Peyer's patch (tissue), 4 donors: ENCODE data around the gene ASB15. TPM values are rescaled to one million over a fixed set of nuclear protein-coding genes. Genes with fewer than 3 reads are reported as not detected.
"Not testable (repeated sequence)": the region's sequence is repeated elsewhere in the genome, so short reads cannot be mapped to it uniquely, and the experiment has no call there.

Experiments
- DNase-seq, 3 donors: peaks; one replicate each; pipeline ENCODE4 v3.0.0-alpha.2; 2017 to 2019
- H3K27ac ChIP-seq, 4 donors: fragments of 200-600 bp; sonication (generic); one replicate each; pipeline ENCODE4 v1.5.1; 2016 to 2019
- H3K27me3 ChIP-seq, 2 donors: fragments of 200-600 bp; sonication (generic); one replicate each; pipeline ENCODE4 v1.5.1; 2019
- H3K36me3 ChIP-seq, 3 donors: fragments of 200-600 bp; sonication (generic); one replicate each; pipeline ENCODE4 v1.5.1; 2016 to 2019
- H3K4me1 ChIP-seq, 4 donors: fragments of 200-600 bp; sonication (generic); one replicate each; pipeline ENCODE4 v1.5.1; 2016 to 2019
- H3K4me3 ChIP-seq, 4 donors: fragments of 200-600 bp; sonication (generic); 1 replicate in 3 of 4; 2 replicates in 1 of 4; pipeline ENCODE4 v1.5.1; 2016 to 2019; ENCODE audit warnings: mild to moderate bottlenecking in 1 of 4
- H3K9me3 ChIP-seq, 4 donors: fragments of 200-600 bp; sonication (generic); one replicate each; pipeline ENCODE4 v1.5.1; 2016 to 2019; ENCODE audit warnings: mild to moderate bottlenecking in 1 of 4
- CTCF ChIP-seq, 6 experiments: fragments of 450-650 bp in 4 of 6; fragments of 200-600 bp in 2 of 6; sonication (generic) in 1 of 6; IDR thresholded peaks; one replicate each; pipeline ENCODE4 v1.5.1; 2017 to 2019; ENCODE audit warnings: antibody characterized with exemption in 6 of 6, mild to moderate bottlenecking in 3 of 6, moderate library complexity in 1 of 6
- POLR2A ChIP-seq, 2 donors: fragments of 450-650 bp; IDR thresholded peaks; one replicate each; pipeline ENCODE4 v1.5.1; 2017; ENCODE audit warnings: antibody characterized with exemption in 2 of 2, mild to moderate bottlenecking in 2 of 2, moderate library complexity in 2 of 2
- total RNA-seq, 4 donors: library from RNA; depleted of rRNA; stranded (reverse); fragments of >200 nt; gene quantifications; one replicate each; pipeline ENCODE4 v1.1.0, GENCODE V29; 2016

The ASB15 gene
- not detected for total RNA-seq

- H3K4me1 ChIP-seq, result no peaks in the 10 kb centered on the region
- no peaks in the 10 kb centered on the region for H3K27me3 ChIP-seq
- TF ChIP-seq CTCF (IDR thresholded peaks at IDR 0.05) (no peak), POLR2A (IDR thresholded peaks at IDR 0.05) (no peak)
- no peak for DNase-seq
- H3K4me3 ChIP-seq, result no peak within 1 kb of the TSS
- H3K9me3 ChIP-seq, result no peaks in the 10 kb centered on the region
- no peak within 1 kb of the TSS for H3K27ac ChIP-seq
- no peaks in the 10 kb centered on the region for H3K36me3 ChIP-seq
These were observed at the start of gene ASB15 for GRCh38 chr7:123601530-123601929. ASB15 (plus strand) TSS chr7:123601821; CDS start chr7:123614503, 12,682 bp downstream.

- H3K4me3 ChIP-seq, H3K27me3 ChIP-seq, H3K27ac ChIP-seq, DNase-seq, H3K9me3 ChIP-seq: not testable (repeated sequence)
- peaks cover 0 to 34% (median 0%) of the 10 kb centered on the region in 3 donors for H3K36me3 ChIP-seq
- peaks cover 0 to 24% (median 7%) of the 10 kb centered on the region in 4 donors for H3K4me1 ChIP-seq
These were observed 49.5 kb upstream of the ASB15 start for GRCh38 chr7:123552134-123552533.

GRCh38 chr7:123552641-123553040, 49.0 kb upstream of the ASB15 start:
- no peaks in the 10 kb centered on the region for H3K27me3 ChIP-seq
- no peak for DNase-seq
- H3K4me3 ChIP-seq, result no peak overlapping the region
- H3K27ac ChIP-seq, result no peak overlapping the region
- TF ChIP-seq CTCF (IDR thresholded peaks at IDR 0.05), result no peak
- no peak for TF ChIP-seq POLR2A (IDR thresholded peaks at IDR 0.05)
- peaks cover 0 to 34% (median 0%) of the 10 kb centered on the region in 3 donors for H3K36me3 ChIP-seq
- peaks cover 0 to 24% (median 7%) of the 10 kb centered on the region in 4 donors for H3K4me1 ChIP-seq
- H3K9me3 ChIP-seq, result no peaks in the 10 kb centered on the region

GRCh38 chr7:123553159-123553558, 48.5 kb upstream of the ASB15 start:
- no peak overlapping the region for H3K27ac ChIP-seq

GRCh38 chr7:123555484-123555883, 46.1 kb upstream of the ASB15 start:
- no peak overlapping the region for H3K27ac ChIP-seq
- DNase-seq, result no peak
- peaks cover 0 to 12% (median 0%) of the 10 kb centered on the region in 3 donors for H3K36me3 ChIP-seq
- TF ChIP-seq CTCF (IDR thresholded peaks at IDR 0.05), result no peak
- no peak for TF ChIP-seq POLR2A (IDR thresholded peaks at IDR 0.05)
- peaks cover 0 to 24% (median 7%) of the 10 kb centered on the region in 4 donors for H3K4me1 ChIP-seq
- H3K9me3 ChIP-seq, result no peaks in the 10 kb centered on the region
- no peaks in the 10 kb centered on the region for H3K27me3 ChIP-seq
- H3K4me3 ChIP-seq, result no peak overlapping the region

More at GRCh38 chr7:123553159-123553558, 48.5 kb upstream of the ASB15 start:
- H3K9me3 ChIP-seq, result no peaks in the 10 kb centered on the region
- TF ChIP-seq CTCF (IDR thresholded peaks at IDR 0.05) (no peak), POLR2A (IDR thresholded peaks at IDR 0.05) (no peak)
- peaks cover 0 to 24% (median 7%) of the 10 kb centered on the region in 4 donors for H3K4me1 ChIP-seq
- H3K36me3 ChIP-seq, result peaks cover 0 to 30% (median 0%) of the 10 kb centered on the region in 3 donors
- H3K27me3 ChIP-seq, result no peaks in the 10 kb centered on the region
- no peak for DNase-seq
- no peak overlapping the region for H3K4me3 ChIP-seq

GRCh38 chr7:123557016-123557397, 44.6 kb upstream of the ASB15 start:
- Histone ChIP-seq H3K27me3 (no peaks in the 10 kb centered on the region), H3K9me3 (no peaks in the 10 kb centered on the region), H3K4me1 (peaks cover 0 to 24% (median 7%) of the 10 kb centered on the region in 4 donors), H3K27ac (peak overlapping the region; percentile 78 to 87 (median 82)), H3K36me3 (peaks cover 0 to 12% (median 0%) of the 10 kb centered on the region in 3 donors), H3K4me3 (peak overlapping the region; percentile 77 to 96 (median 89))
- no peak for TF ChIP-seq POLR2A (IDR thresholded peaks at IDR 0.05)
- TF ChIP-seq CTCF (IDR thresholded peaks at IDR 0.05), result no peak
- no peak for DNase-seq
